Activated effector memory CD4-positive, alpha-beta T cell treated with anti-CD3 and anti-CD28 coated beads, Interleukin-2, amount 50 U/mL, for 16 hours (primary cell): ENCODE results near the gene CADM2.

Experiments
- DNase-seq: peaks from one replicate; pipeline ENCODE4 v3.0.0-alpha.2; 2020

CADM2 gene

DNA sequence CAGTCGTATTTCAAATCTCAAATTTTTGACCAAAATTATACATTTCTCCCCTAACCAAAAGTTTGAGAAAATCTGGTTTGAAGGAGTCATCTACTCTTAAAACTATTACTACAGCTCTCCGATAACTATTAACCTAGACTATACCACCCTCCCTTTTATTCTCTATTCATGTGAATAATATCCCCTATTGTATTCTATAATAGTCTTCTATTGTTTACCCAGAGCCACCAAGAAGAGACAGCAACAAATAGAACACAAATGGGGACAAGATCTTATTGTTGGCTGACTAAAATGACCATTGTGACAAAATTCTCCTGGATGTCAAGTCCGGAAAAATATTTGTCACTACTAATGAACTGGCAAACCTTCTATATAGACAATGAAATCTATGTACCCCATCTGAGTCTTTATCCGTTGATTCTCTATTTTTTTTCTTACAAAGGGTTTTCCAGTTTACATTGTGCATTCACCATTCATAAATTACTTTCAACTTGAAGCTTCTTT, 618.0 kb downstream of the CADM2 start:
- no peak for DNase-seq

DNA sequence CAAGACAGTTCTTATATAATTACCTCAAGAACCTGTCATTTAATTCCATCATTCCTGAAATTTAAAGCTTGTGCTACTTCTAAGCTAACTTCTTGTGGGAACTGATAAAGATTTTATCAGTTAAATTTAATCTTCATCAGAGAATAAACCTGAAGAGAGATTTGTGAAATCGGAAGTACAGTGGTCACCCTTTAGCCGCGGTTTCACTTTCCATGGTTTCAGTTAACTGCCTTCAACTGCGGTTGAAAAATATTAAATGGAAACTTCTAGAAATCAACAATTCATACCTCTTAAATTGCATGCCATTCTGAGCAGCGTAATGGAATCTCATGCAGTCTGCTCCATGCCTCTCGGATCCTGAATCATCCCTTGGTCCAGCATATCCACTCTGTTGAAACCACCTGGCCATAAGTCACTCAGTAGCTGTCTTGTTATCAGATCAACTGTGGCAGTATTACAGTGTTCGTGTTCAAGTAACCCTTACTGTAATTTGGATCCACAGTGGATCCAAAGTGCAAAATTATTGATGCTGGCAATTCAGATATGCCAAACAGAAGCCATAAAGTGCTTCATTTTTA, 626.1 kb downstream of the CADM2 start:
- DNase-seq: no peak

DNA sequence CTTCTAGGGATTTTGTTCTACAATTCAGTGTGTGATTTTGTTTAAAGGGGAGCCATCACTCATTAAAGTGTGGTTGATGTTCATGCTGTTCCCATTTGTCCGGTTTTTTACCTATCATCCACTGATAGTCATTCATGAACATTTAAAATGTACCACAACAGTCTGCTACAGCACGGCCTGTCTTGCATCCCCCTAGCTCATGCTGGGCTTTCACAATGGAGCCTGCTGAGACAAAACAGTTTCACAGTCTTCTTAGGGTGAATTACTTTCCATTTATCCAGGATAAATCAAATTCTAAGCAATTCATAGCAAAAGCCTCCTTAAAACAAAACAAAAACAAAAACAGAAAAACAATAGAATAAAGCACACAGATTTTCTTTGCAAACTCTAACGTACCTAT, 627.2 kb downstream of the CADM2 start:
- DNase-seq: no peak

DNA sequence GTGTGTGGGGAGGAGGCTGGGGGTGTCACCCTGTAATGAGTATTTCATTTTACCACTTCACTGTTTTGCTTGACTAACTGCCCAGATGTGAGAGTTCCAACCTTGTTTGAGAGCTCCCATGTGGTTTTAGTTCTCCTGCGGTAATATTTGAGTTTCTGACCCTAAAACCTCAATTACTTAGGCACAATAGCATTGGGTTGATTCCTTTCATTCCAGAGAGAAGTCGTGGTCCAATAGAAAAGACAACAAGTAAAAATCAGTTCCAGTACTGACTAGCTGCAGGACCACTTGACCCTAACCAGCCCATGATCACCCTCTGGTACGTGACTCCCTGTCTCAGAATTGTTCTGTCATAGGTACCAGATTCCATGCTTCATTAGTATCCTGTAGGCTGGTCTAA, 630.4 kb downstream of the CADM2 start:
- DNase-seq: no peak

DNA sequence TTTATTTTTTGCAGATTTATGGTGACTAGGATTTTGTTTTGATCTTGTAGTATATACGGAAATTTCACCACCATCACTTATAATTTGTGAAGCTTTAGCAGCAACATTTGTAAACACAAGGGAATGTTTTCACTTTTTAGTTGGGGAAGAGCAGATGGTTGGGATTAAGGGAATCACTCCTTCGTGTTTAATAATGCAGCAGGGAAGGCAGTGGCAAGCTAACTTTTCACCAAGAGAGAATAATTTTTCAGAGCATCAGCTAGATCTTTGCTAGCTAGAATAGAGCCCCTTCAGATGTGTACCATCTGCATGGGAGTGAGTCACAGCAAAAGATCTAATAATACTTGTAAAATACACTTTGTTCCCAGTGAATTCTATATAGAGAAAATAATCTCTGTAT, 632.7 kb downstream of the CADM2 start:
- DNase-seq: no peak

- DNase-seq: no peak
Observed at GRCh38 chr3:85592256-85592655, 633.5 kb downstream of the CADM2 start.

- DNase-seq: no peak
Observed at GRCh38 chr3:85594676-85595075, 635.9 kb downstream of the CADM2 start.

GRCh38 chr3:85603378-85603777, 644.6 kb downstream of the CADM2 start:
- no peak for DNase-seq

GRCh38 chr3:85604641-85605040, 645.9 kb downstream of the CADM2 start:
- DNase-seq: no peak

DNA sequence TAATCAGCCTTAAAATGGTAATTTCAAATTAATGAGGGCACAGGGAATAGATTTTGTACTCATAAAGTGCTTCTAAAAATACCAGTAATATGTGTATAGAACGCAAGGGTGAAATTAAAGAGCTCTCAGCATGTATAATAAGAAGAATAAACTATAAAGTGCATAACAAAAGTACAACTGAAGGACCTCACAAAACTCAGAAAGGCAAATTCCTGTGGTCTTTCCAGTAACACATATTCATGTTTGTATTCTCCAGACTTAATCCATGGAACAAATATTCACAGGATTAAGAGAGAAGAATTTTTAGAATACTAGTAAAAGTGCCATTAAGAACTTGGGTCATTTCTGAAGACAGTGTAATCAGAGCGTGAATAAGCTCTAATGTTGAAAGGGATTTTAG, 646.3 kb downstream of the CADM2 start:
- no peak for DNase-seq

DNA sequence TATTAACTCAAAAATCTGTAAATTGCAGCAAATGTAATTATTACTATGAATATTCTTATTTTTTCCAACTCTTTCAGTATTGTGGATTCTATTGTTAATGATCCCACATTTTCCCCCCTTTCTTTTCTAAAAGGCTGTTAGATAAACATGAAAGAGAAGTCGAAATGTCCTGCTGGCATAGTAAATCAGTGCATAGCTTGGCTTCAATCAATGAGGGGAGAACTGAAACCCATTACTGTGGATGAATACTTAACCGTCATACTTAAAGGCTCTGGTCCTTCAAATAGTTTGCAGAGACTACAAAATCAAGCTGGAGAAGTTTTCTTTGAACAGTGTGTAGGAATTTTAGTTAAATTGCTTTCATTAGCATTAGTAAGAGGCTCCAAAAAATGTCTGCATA, 667.9 kb downstream of the CADM2 start:
- no peak for DNase-seq

DNA sequence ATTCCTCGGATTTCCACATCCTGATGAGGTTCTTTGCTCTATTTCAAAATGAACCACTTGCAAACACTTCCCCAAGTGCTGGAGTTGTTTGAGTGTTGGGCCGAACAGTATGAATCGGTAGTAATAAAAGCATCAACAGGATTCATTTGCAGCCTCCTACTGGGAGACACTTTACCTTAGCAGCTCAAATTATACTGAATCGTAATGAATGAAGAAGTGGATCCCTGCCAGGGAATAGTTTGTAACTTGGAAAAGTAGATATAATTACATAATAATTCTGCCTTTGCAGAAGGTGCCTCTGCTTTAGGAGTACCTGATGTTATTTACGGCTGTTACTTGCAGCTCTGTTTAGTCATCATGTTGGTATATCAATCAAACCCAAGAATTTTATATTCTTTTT, 669.1 kb downstream of the CADM2 start:
- DNase-seq: no peak

DNA sequence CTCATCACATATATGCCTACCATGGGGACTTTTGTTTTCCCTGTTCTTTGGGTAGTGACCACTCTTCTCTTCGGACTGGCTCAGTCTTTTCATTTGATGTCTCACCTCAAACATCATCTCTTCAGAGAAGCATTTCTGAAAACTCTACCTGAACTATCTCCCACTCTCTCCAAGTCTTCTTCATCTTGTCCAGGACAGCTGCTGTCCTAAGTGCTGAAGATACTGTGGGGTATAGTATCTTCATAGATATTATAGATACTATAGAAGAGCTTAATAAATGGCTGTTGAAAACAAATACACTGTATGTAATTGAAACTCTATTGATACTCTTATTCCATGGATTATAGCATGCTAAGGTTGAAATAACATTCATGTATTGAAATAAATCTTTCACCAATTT, 672.3 kb downstream of the CADM2 start:
- no peak for DNase-seq

DNA sequence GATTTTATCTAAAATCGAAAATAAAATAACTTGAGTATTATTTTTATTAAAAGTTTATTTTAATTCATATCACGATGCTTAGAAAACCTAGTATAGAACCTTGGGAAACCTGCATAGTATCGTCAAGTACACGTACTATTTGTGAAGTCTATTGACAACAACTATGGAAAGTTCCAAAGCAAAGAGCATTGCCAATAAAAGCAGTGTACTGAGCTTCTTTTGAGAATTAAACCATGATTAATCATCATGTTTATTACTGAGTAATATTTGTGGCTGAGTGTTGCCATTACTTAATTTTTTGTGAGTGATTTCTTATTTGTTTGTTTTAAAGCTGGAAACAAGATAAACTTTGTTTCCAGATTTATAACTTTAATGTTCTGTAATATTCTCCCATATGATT, 674.1 kb downstream of the CADM2 start:
- DNase-seq: no peak

GRCh38 chr3:85652360-85652759, 693.6 kb downstream of the CADM2 start:
- no peak for DNase-seq

DNA sequence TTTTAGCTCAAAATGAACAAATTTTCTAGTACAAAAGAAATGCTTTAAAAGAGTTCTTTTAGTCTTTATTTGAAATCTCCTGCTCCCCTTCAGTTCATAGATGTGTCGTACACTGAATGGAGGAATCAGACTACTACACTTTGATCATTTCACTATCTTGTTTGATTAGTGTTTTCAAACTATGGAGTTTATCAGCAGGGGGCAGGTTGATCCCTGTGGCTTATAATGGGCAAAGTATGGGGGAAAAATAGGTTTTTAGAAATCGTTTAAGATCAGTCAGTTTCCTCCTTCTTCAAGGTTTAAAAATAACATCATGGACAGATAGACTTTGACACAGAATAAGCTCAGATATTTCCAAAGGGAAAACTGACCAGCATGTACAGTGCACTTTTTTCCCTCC, 701.7 kb downstream of the CADM2 start:
- no peak for DNase-seq

GRCh38 chr3:85662462-85662861, 703.7 kb downstream of the CADM2 start:
- DNase-seq: no peak

GRCh38 chr3:85667744-85668143, 709.0 kb downstream of the CADM2 start:
- no peak for DNase-seq

GRCh38 chr3:85670634-85671205, 711.9 kb downstream of the CADM2 start:
- DNase-seq: no peak

DNA sequence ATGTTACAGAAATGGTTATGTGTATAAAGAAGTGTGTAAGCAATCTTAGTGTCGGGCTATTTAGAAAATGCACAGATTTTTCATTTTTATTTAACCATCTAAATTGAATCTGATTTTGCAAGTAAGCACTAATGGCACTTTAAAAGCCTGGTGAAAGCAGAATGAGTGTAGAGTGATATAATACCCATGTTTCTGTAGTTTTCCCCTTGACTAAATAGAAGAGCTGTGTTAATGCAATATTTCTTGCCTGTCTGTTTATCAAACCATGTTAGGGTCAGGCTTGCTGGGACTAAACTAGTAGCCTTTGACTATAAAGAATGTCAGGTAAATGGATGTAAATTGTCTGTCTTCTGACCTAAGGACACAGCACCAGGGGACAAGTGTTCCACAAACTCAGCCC, 714.0 kb downstream of the CADM2 start:
- no peak for DNase-seq

GRCh38 chr3:85678713-85679112, 719.9 kb downstream of the CADM2 start:
- DNase-seq: no peak

- no peak for DNase-seq
Observed at GRCh38 chr3:85681906-85682305, 723.1 kb downstream of the CADM2 start.

GRCh38 chr3:85691196-85691595, 732.4 kb downstream of the CADM2 start:
- DNase-seq: no peak

DNA sequence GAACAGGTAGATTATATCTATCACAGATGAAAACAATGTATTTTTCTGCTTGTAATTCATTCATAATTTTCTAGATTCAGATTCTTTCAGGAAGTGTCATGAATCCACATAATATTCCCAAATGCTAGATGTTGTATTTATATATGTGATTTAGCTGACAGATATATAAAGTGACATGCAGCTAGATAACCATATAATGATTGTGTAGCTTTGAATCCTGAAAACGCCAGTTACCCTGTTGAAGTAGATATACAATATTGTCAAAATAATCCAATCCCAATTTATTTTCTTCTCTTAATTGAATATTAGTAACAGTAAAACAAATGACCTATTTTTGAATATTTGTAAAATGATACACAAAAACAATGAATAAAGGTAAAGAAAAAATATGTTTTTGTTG, 738.4 kb downstream of the CADM2 start:
- no peak for DNase-seq

GRCh38 chr3:85706130-85706529, 747.3 kb downstream of the CADM2 start:
- no peak for DNase-seq
